Measurements from ENCODE around the gene SCFD2. TPM values are rescaled to one million over a fixed set of nuclear protein-coding genes. Genes with fewer than 3 reads are reported as not detected.

Gene SCFD2
- total and polyA plus RNA-seq, 10 of the 15 experiments (the other 5 are each of a cell fraction or from before 2014, with no cell fraction given) = 4.8 to 37.6 (median 24.9) TPM

DNA sequence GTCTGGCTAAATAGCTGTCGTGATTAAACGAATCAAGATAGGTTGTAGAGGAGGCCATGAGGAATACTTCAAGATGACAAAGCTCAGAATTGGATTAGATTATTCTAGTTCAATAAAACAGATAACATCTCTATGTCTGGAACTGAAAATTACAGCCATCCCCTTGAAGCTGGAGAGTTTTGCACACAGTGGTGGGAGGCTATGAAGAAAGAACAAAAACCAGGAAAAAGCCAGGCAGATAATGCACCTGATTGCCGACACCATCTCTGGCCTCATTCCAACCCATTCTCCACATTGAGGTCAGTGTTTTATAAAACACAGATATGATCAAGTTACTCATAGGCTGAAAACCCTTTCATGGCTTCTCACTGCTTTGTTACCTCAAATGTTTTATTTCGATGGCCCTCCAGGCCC, 315.5 kb downstream of the SCFD2 start (continued):
- TF ChIP-seq, protein P1, sequence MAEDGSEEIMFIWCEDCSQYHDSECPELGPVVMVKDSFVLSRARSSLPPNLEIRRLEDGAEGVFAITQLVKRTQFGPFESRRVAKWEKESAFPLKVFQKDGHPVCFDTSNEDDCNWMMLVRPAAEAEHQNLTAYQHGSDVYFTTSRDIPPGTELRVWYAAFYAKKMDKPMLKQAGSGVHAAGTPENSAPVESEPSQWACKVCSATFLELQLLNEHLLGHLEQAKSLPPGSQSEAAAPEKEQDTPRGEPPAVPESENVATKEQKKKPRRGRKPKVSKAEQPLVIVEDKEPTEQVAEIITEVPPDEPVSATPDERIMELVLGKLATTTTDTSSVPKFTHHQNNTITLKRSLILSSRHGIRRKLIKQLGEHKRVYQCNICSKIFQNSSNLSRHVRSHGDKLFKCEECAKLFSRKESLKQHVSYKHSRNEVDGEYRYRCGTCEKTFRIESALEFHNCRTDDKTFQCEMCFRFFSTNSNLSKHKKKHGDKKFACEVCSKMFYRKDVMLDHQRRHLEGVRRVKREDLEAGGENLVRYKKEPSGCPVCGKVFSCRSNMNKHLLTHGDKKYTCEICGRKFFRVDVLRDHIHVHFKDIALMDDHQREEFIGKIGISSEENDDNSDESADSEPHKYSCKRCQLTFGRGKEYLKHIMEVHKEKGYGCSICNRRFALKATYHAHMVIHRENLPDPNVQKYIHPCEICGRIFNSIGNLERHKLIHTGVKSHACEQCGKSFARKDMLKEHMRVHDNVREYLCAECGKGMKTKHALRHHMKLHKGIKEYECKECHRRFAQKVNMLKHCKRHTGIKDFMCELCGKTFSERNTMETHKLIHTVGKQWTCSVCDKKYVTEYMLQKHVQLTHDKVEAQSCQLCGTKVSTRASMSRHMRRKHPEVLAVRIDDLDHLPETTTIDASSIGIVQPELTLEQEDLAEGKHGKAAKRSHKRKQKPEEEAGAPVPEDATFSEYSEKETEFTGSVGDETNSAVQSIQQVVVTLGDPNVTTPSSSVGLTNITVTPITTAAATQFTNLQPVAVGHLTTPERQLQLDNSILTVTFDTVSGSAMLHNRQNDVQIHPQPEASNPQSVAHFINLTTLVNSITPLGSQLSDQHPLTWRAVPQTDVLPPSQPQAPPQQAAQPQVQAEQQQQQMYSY (CRISPR knock-in tag; IDR thresholded peaks at IDR 0.05) = no peak
- TF ChIP-seq, protein P2, sequence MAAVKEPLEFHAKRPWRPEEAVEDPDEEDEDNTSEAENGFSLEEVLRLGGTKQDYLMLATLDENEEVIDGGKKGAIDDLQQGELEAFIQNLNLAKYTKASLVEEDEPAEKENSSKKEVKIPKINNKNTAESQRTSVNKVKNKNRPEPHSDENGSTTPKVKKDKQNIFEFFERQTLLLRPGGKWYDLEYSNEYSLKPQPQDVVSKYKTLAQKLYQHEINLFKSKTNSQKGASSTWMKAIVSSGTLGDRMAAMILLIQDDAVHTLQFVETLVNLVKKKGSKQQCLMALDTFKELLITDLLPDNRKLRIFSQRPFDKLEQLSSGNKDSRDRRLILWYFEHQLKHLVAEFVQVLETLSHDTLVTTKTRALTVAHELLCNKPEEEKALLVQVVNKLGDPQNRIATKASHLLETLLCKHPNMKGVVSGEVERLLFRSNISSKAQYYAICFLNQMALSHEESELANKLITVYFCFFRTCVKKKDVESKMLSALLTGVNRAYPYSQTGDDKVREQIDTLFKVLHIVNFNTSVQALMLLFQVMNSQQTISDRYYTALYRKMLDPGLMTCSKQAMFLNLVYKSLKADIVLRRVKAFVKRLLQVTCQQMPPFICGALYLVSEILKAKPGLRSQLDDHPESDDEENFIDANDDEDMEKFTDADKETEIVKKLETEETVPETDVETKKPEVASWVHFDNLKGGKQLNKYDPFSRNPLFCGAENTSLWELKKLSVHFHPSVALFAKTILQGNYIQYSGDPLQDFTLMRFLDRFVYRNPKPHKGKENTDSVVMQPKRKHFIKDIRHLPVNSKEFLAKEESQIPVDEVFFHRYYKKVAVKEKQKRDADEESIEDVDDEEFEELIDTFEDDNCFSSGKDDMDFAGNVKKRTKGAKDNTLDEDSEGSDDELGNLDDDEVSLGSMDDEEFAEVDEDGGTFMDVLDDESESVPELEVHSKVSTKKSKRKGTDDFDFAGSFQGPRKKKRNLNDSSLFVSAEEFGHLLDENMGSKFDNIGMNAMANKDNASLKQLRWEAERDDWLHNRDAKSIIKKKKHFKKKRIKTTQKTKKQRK (IDR thresholded peaks at IDR 0.05; ENCODE audit: low read depth, low read length) = no peak

DNA sequence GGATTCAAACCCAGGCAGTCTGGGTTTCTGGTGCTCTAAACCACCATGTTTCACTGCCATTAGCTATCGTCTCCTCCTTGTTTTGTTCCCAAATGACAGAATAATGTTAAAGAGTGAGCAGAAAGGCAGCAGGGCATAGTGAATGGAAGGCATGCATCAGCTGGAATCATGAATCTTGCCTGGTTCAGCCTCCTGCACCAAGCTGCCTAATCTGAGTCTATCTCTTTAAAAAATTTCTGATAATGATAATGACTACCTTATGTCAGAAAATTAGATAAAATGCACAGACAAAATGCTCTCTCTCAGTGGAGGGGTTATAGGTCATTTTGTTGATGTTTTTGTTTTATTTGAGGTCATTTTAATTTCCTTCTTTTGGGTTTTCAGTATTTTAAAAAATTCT, 316.3 kb downstream of the SCFD2 start:
- Histone ChIP-seq H3K4me1 (ENCODE audit: control insufficient read depth, insufficient read depth, low read length) (no peaks in the 10 kb centered on the region), H2AFZ (ENCODE audit: control insufficient read depth, low read depth, low read length) (no peak overlapping the region), H3K9me3 (replicated peaks; ENCODE audit: control insufficient read depth, insufficient read depth, low read length) (no peaks in the 10 kb centered on the region), H3K27me3 (replicated peaks in 1 of 2; ENCODE audit: control insufficient read depth in 2 of 2, insufficient read depth in 2 of 2, low read length in 1 of 2) (no peaks in the 10 kb centered on the region), H3K9ac (ENCODE audit: control insufficient read depth, insufficient read depth, low read length) (no peak overlapping the region), H3K4me3 (no peak overlapping the region), H4K20me1 (ENCODE audit: control insufficient read depth, insufficient read depth) (no peaks in the 10 kb centered on the region), H3K27ac (ENCODE audit: control insufficient read depth, insufficient read depth) (no peak overlapping the region), H3K4me2 (ENCODE audit: control insufficient read depth, insufficient read depth) (no peak overlapping the region), H3K79me2 (ENCODE audit: control insufficient read depth, insufficient read depth, low read length) (no peaks in the 10 kb centered on the region), H3K36me3 (ENCODE audit: control insufficient read depth in 2 of 2, insufficient read depth in 2 of 2, low read length in 1 of 2) (no peaks in the 10 kb centered on the region)
- POLR2A ChIA-PET = no interaction called here
- FAIRE-seq = no peak
- SMC1A ChIA-PET (ENCODE audit: uncharacterized antibody, unreplicated experiment) = no interaction called here
- no peak for DNase-seq (ENCODE audit: low read depth, low spot score)
- intact Hi-C loops (cut with micrococcal nuclease; ENCODE audit: unreplicated experiment) (no loop called here), in situ Hi-C loops (cut with MboI) (no loop called here)
- WGBS (ENCODE audit: insufficient coverage, insufficient replicate concordance, low lambda C conversion rate, missing lambda C conversion rate) = 80% methylated on average over 1 of the region's 1 CpG
- no peak for ATAC-seq
- CTCF ChIA-PET = interaction anchor here (1.1 kb wide), 1 partner anchor 381 kb away, joined by 3 read pairs; no protein-coding TSS in a partner anchor
- RAD21 ChIA-PET (ENCODE audit: unreplicated experiment) = no interaction called here
- BruUV-seq (replicated peaks) = no TSS peak
- TF ChIP-seq, protein P3, sequence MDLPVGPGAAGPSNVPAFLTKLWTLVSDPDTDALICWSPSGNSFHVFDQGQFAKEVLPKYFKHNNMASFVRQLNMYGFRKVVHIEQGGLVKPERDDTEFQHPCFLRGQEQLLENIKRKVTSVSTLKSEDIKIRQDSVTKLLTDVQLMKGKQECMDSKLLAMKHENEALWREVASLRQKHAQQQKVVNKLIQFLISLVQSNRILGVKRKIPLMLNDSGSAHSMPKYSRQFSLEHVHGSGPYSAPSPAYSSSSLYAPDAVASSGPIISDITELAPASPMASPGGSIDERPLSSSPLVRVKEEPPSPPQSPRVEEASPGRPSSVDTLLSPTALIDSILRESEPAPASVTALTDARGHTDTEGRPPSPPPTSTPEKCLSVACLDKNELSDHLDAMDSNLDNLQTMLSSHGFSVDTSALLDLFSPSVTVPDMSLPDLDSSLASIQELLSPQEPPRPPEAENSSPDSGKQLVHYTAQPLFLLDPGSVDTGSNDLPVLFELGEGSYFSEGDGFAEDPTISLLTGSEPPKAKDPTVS (IDR thresholded peaks at IDR 0.05; ENCODE audit: low read depth, low read length) = no peak
- TF ChIP-seq NBN (IDR thresholded peaks at IDR 0.05) (no peak), GATAD2B (conservative IDR thresholded peaks at IDR 0.05; ENCODE audit: low read depth) (no peak), TARDBP (IDR thresholded peaks at IDR 0.05; ENCODE audit: borderline replicate concordance) (no peak)
- TF ChIP-seq, protein P4, sequence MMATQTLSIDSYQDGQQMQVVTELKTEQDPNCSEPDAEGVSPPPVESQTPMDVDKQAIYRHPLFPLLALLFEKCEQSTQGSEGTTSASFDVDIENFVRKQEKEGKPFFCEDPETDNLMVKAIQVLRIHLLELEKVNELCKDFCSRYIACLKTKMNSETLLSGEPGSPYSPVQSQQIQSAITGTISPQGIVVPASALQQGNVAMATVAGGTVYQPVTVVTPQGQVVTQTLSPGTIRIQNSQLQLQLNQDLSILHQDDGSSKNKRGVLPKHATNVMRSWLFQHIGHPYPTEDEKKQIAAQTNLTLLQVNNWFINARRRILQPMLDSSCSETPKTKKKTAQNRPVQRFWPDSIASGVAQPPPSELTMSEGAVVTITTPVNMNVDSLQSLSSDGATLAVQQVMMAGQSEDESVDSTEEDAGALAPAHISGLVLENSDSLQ (IDR thresholded peaks at IDR 0.05) = no peak
- TF ChIP-seq, protein P5, sequence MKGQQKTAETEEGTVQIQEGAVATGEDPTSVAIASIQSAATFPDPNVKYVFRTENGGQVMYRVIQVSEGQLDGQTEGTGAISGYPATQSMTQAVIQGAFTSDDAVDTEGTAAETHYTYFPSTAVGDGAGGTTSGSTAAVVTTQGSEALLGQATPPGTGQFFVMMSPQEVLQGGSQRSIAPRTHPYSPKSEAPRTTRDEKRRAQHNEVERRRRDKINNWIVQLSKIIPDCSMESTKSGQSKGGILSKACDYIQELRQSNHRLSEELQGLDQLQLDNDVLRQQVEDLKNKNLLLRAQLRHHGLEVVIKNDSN (IDR thresholded peaks at IDR 0.05; ENCODE audit: borderline replicate concordance, extremely low read length, insufficient read depth, low read depth, low read length) = no peak
